ENCODE results near the gene CC2D2A.

CC2D2A gene

DNA sequence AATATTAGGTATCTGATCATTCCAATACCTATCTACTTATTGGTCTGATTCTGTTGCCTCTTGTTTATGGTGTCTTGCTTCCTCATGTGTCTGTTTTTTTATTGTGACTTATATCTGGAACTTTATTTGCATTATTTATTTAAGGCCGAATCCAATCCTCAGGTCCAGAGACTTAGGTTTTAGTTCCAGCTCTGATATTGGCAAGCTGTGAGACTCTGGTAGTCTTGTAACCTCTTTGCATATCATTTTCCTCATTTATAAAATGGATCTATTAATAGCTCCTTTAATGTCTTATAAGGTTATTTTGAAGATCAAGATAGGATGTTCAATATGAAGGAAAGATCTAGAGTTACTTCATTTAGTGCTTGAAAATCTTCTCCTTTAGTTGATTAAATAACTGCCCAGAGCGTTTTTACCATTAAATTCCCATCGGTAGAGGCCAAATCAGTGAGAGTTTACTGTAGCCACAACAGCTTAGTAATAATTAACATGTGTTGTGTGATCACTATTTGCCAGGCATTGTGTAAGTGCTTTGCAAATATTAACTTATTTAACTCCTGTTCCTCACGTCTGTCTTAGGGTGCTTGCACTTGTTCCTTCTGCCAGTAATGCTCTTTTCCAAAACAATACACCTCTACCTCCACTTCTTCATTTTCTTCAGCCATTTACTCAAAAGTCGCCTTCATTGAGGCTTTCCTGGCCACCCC is 82.2 kb downstream of the CC2D2A start:
- peak; percentile 32 for DNase-seq (ENCODE audit: low read depth)
- no peak overlapping the region for H3K4me3 ChIP-seq (ENCODE audit: low read length)
- TF ChIP-seq, protein P1, sequence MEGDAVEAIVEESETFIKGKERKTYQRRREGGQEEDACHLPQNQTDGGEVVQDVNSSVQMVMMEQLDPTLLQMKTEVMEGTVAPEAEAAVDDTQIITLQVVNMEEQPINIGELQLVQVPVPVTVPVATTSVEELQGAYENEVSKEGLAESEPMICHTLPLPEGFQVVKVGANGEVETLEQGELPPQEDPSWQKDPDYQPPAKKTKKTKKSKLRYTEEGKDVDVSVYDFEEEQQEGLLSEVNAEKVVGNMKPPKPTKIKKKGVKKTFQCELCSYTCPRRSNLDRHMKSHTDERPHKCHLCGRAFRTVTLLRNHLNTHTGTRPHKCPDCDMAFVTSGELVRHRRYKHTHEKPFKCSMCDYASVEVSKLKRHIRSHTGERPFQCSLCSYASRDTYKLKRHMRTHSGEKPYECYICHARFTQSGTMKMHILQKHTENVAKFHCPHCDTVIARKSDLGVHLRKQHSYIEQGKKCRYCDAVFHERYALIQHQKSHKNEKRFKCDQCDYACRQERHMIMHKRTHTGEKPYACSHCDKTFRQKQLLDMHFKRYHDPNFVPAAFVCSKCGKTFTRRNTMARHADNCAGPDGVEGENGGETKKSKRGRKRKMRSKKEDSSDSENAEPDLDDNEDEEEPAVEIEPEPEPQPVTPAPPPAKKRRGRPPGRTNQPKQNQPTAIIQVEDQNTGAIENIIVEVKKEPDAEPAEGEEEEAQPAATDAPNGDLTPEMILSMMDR (conservative IDR thresholded peaks at IDR 0.05; ENCODE audit: low read length): no peak

DNA sequence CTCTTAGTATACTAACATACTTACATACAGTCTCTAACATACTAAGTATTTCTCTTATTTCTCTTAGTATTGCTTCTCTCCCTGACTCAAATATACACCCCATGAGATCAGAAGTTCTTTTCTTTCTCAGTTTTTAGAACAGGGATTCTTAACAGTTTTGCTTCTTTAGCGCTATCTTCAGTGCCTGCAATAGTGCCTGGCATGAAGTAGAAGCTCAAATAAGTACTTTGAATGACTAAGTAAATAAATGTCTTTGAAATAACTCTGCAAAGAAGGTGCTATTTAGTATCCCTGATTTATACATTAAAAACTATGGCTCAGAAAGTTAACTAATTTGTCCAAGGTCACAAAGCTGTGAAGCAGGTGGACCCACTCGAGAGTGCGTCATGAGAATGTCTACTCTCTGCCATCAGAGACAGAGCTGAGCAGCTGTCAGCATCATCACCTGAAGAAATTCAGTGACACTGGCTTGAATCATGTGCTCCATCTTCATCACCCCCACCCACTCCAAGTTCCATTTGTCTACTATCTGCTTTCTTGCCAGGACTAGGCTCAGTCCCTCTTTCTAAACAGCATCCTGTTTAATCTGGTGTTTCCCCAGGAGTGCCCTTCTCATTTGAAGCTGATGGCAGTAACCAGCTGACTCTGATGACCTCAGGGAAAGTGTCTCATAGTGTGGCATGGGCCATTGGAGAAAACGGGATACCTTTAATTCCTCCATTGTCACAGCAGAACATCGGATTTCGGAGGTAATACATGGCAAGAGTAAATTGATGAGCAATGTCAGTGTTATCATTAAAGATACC is 83.1 kb downstream of the CC2D2A start:
- H3K4me3 ChIP-seq (ENCODE audit: low read length): no peak overlapping the region
- TF ChIP-seq, protein P1 (conservative IDR thresholded peaks at IDR 0.05; ENCODE audit: low read length): no peak
- DNase-seq (ENCODE audit: low read depth): no peak

DNA sequence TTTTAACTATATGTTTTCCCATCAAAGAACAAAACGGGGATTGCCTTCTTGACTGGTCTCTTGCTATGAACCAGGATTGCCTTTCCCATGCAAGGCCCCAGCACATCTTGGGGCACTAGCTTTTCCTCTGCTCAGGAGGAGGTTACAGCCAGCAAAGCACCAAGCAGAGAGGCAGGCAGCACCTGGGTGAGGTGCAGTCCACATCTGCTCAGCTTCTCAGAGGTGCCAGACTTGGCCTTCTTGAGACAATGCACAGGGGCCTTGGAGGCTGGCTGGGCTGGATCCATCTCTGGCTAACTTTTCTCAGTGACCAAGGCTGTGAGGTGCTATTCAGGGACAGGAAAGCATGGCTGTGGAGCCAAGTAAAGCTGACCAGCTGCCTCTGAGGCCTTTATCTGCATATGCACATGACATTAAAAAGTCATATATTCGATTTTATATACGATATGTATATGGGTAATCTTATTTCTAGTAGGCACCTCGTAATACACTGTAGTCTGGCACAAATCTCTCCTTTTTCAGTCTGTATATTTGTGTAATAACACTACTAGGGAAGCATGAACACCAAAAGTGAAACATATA is 86.9 kb downstream of the CC2D2A start:
- no peak overlapping the region for H3K4me3 ChIP-seq (ENCODE audit: low read length)
- TF ChIP-seq, protein P1 (conservative IDR thresholded peaks at IDR 0.05; ENCODE audit: low read length): no peak
- no peak for DNase-seq (ENCODE audit: low read depth)

DNA sequence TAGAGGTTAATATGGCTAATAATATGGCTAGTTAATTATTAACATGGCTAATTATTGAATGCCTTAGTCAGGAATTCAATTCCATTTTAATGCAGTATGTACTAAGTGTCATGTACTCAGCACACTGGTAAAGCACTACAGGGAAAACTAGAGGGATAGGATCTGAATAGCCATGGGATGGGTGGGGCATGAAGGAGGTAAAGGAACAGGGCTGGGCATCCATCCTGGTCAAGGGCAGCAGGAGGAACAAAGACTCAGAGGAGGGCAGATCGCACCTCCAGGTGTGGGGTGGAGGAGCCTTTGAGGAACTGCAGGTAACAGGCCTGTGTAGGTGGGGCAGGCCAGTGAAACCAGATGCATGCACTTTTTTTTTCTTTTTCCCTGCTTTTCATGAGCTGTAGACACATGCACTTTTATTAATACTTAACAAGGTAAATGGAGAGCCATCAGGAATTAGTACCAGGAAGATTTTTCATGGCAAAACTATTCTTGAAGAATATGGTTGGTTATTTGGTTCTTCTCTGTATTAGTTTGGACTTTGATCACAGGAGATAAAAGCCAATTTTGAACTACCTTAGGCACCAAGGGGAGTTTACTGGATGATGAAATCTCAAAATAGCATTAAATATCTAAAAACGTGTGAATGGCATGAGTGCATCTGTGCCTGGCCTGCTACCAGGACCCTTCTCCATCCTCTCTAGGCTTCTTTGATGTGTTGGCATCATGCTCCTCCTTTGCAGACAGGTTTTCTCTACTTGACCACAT is 88.3 kb downstream of the CC2D2A start:
- TF ChIP-seq, protein P1 (conservative IDR thresholded peaks at IDR 0.05; ENCODE audit: low read length): no peak
- no peak for DNase-seq (ENCODE audit: low read depth)
- H3K4me3 ChIP-seq (ENCODE audit: low read length): no peak overlapping the region

DNA sequence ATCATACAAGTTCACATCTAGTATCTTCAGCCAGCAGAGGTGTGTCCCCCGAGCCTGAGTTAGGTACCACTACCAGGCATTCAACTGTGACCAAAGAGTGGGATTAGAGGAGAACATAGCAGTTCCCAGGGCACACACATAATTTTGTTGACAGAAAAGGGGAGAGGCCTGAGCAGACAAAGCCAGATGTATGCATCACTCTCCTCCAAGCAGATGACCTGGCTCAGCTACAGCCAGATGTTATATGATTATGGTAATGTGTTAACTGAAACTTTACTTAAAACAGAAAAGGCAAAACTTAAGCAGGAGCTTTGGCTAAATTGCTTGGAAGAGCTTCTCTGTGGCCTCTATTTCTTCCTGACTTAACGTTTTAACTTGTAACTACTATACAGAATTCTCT is 88.9 kb downstream of the CC2D2A start:
- no peak for DNase-seq (ENCODE audit: low read depth)
- TF ChIP-seq, protein P1 (conservative IDR thresholded peaks at IDR 0.05; ENCODE audit: low read length): no peak
- no peak overlapping the region for H3K4me3 ChIP-seq (ENCODE audit: low read length)

DNA sequence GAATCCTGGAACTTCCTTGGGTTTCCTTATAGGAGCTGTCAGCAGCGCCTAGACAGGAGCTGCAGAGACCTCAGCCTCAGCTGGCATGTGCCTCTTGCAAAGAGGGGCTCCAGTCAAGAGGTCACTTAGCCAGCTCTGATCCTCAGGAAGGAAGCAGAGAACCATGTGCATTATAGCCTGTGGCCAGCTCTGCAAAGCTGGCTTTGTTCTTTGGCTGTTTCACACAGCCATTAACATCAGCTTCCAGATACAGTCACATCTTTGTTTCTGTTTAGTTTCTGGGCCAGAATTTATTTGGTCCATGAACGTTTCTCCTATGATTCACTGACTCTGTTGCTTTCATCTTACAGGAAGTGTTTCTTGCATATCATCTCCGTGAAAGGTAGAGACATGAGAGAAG is 92.4 kb downstream of the CC2D2A start:
- TF ChIP-seq, protein P1 (conservative IDR thresholded peaks at IDR 0.05; ENCODE audit: low read length): no peak
- H3K4me3 ChIP-seq (ENCODE audit: low read length): no peak overlapping the region
- DNase-seq (ENCODE audit: low read depth): no peak
